GM12878 (cell line): Measurements from ENCODE around the gene PFN3. TPM values are rescaled to one million over a fixed set of nuclear protein-coding genes. Genes with fewer than 3 reads are reported as not detected.
A peak's percentile ranks its signal among the peaks of the same experiment; 100 is the strongest.

ENCODE experiments used
- ATAC-seq: fragments of 200-7000 bp; cut with Tn5 transposase; 3 replicates; pipeline ENCODE4 v1.9.1; 2020; ENCODE audit warnings: mild to moderate bottlenecking, moderate library complexity
- BruUV-seq: library from RNA; stranded (reverse); fragments of 400-500 nt; replicated peaks from 2 replicates; lab custom pipeline; 2021; lab: Mats Ljungman, UMichigan
- CTCF ChIA-PET: fragments of 300-600 bp; sonication (Branson Sonifier 250); formaldehyde crosslinking; extraction: SDS; loops from one replicate; lab custom pipeline; 2021; ENCODE audit warnings: inconsistent platforms; lab: Yijun Ruan, JAX
- POLR2A ChIA-PET: fragments of 350-600 bp; formaldehyde crosslinking; extraction: SDS; loops from one replicate; lab custom pipeline; 2021; ENCODE audit warnings: inconsistent platforms; lab: Charles Lee
- RAD21 ChIA-PET: fragments of 300-600 bp; sonication (Branson Sonifier 250); formaldehyde crosslinking; loops from one replicate; lab custom pipeline; 2023; ENCODE audit warnings: antibody characterized with exemption; ENCODE audit not compliant: unreplicated experiment; lab: Charles Lee
- SMC1A ChIA-PET: fragments of 300-600 bp; sonication (Branson Sonifier 250); formaldehyde crosslinking; loops from one replicate; lab custom pipeline; 2023; ENCODE audit not compliant: unreplicated experiment, uncharacterized antibody; lab: Charles Lee
- DNase-seq: peaks from one replicate; pipeline ENCODE4 v3.0.0-alpha.2; 2011; ENCODE audit warnings: low read depth, low spot score
- FAIRE-seq: peaks from 3 replicates; lab custom pipeline; 2011; peaks lifted over from hg19 to GRCh38; lab: Jason Lieb, UNC
- H2AFZ ChIP-seq: 2 replicates; pipeline ENCODE4 v1.6.0; 2011; ENCODE audit warnings: low read depth, low read length, control low read depth; ENCODE audit not compliant: control insufficient read depth
- H3K27ac ChIP-seq: 2 replicates; pipeline ENCODE4 v1.5.1; 2011; ENCODE audit warnings: control low read depth; ENCODE audit not compliant: control insufficient read depth, insufficient read depth
- H3K27me3 ChIP-seq, 2 experiments: replicated peaks in 1 of 2; 2 replicates each; pipeline versions ENCODE4 v1.6.0 to v1.6.1; 2011; ENCODE audit warnings: low read length in 1 of 2; ENCODE audit not compliant: control insufficient read depth in 2 of 2, insufficient read depth in 2 of 2
- H3K36me3 ChIP-seq, 2 experiments: 2 replicates each; pipeline ENCODE4 v1.5.1; 2011; ENCODE audit warnings: low read length in 1 of 2; ENCODE audit not compliant: control insufficient read depth in 2 of 2, insufficient read depth in 2 of 2
- H3K4me1 ChIP-seq: 2 replicates; pipeline ENCODE4 v1.6.1; 2011; ENCODE audit warnings: mild to moderate bottlenecking, low read length, moderate library complexity, mixed read lengths; ENCODE audit not compliant: control insufficient read depth, insufficient read depth
- H3K4me2 ChIP-seq: 2 replicates; pipeline ENCODE4 v1.6.0; 2011; ENCODE audit warnings: control low read depth; ENCODE audit not compliant: control insufficient read depth, insufficient read depth
- H3K4me3 ChIP-seq: fragments of 200-600 bp; sonication (generic); 2 replicates; pipeline ENCODE4 v1.5.1; 2016
- H3K79me2 ChIP-seq: 2 replicates; pipeline ENCODE4 v1.6.0; 2011; ENCODE audit warnings: low read length; ENCODE audit not compliant: control insufficient read depth, insufficient read depth
- H3K9ac ChIP-seq: 2 replicates; pipeline ENCODE4 v1.8.0; 2011; ENCODE audit warnings: low read length, control low read depth, mixed read lengths; ENCODE audit not compliant: control insufficient read depth, insufficient read depth
- H3K9me3 ChIP-seq: replicated peaks from 3 replicates; pipeline ENCODE4 v1.5.1; 2011; ENCODE audit warnings: mild to moderate bottlenecking, low read length; ENCODE audit not compliant: control insufficient read depth, insufficient read depth
- H4K20me1 ChIP-seq: 2 replicates; pipeline ENCODE4 v1.6.0; 2011; ENCODE audit not compliant: control insufficient read depth, insufficient read depth
- CHD4 ChIP-seq: fragments of 200-600 bp; sonication (generic); IDR thresholded peaks from 2 replicates; pipeline ENCODE4 v1.6.1; 2016; ENCODE audit warnings: mild to moderate bottlenecking
- PRDM15 ChIP-seq: fragments of 450-650 bp; formaldehyde crosslinking; IDR thresholded peaks from 2 replicates; pipeline ENCODE4 v1.4.0; 2020; ENCODE audit warnings: mild to moderate bottlenecking, moderate library complexity
- SRF ChIP-seq, 2 experiments: IDR thresholded peaks; 2 replicates each; pipeline ENCODE4 v1.6.1; 2011; ENCODE audit warnings: low read depth in 2 of 2, low read length in 2 of 2, mild to moderate bottlenecking in 1 of 2, moderate library complexity in 1 of 2
- YBX1 ChIP-seq: fragments of 450-650 bp; IDR thresholded peaks from 2 replicates; pipeline ENCODE4 v1.6.1; 2016; ENCODE audit warnings: antibody characterized with exemption
- ZNF622 ChIP-seq: fragments of 450-650 bp; IDR thresholded peaks from 2 replicates; pipeline ENCODE4 v1.6.1; 2017; ENCODE audit warnings: mild to moderate bottlenecking, inconsistent platforms
- ZNF687 ChIP-seq: fragments of 450-650 bp; IDR thresholded peaks from 2 replicates; pipeline ENCODE4 v1.6.1; 2017; ENCODE audit warnings: mild to moderate bottlenecking, moderate library complexity
- WGBS: methylation state at CpG from one replicate; pipeline ENCODE4 v1.1.6; 2016; ENCODE audit warnings: low lambda C conversion rate; ENCODE audit not compliant: insufficient replicate concordance, insufficient coverage; ENCODE audit errors: missing lambda C conversion rate; 5-methylcytosine and 5-hydroxymethylcytosine counted together
- in situ Hi-C: fragments of 300-500 bp; cut with MboI; formaldehyde crosslinking; loops from 9 replicates; pipeline ENCODE4 v1.14.3; 2018; ENCODE audit warnings: mixed read lengths
- intact Hi-C: fragments of 100-400 bp; cut with micrococcal nuclease; formaldehyde crosslinking; loops from one replicate; pipeline ENCODE4 v1.14.2; 2022; ENCODE audit not compliant: unreplicated experiment
- polyA plus RNA-seq, 11 experiments: library from polyadenylated mRNA; depleted of rRNA in 4 of 11; unstranded in 6 of 11; stranded (reverse) in 5 of 11; fragments of >200 nt; fragmentation: Nextera tagmentation in 4 of 11; fragmentation: Illumina TruSeq in 1 of 11; extraction: Ambion mirVana in 4 of 11; extraction: Trizol in 1 of 11; gene quantifications; 1 replicate in 1 of 11; 2 replicates in 10 of 11; pipeline versions ENCODE4 v1.2.1 to v1.2.3, GENCODE V29; 2011 to 2016; ENCODE audit warnings: inconsistent platforms in 2 of 11, missing spikeins in 2 of 11, low read depth in 1 of 11
- total RNA-seq, 4 experiments: library from RNA; depleted of rRNA in 3 of 4; stranded (reverse); fragments of >200 nt in 3 of 4; fragmentation: Illumina TruSeq in 1 of 4; extraction: Trizol in 1 of 4; gene quantifications; 2 replicates each; pipeline versions ENCODE4 v1.2.1 to v1.2.3, GENCODE V29; 2013 to 2021

The PFN3 gene
- total and polyA plus RNA-seq, 10 of the 15 experiments (the other 5 are each of a cell fraction or from before 2014, with no cell fraction given): not detected

GRCh38 chr5:177366528-177367322 lies 33.7 kb downstream of the PFN3 start:
- TF ChIP-seq ZNF622 (no peak), YBX1 (no peak), SRF (IDR thresholded peaks at IDR 0.05; ENCODE audit: low read depth in 2 of 2, low read length in 2 of 2) (0 out of 4 replicates have a peak, but pooled peaks of 1 of the 2 experiments have one; percentile 3), CHD4 (no peak), ZNF687 (no peak), PRDM15 (no peak)
- POLR2A ChIA-PET: interaction anchor here (0.6 kb wide), 1 partner anchor 17 kb away, joined by 3 read pairs; no protein-coding TSS in a partner anchor
- H3K79me2 ChIP-seq: peaks cover 31% of the 10 kb centered on the region
- SMC1A ChIA-PET: interaction anchor here (2.8 to 3.7 kb wide), 2 partner anchors 23 to 36 kb away, joined by 10 to 32 read pairs; no protein-coding TSS in a partner anchor
- H3K27ac ChIP-seq: no peak overlapping the region
- CTCF ChIA-PET: interaction anchor here (0.7 to 2.2 kb wide), 2 partner anchors 12 to 48 kb away, joined by 4 to 8 read pairs; no protein-coding TSS in a partner anchor
- no peak overlapping the region for H2AFZ ChIP-seq
- DNase-seq (no peak), FAIRE-seq (no peak), ATAC-seq (no peak)
- peaks cover 57% of the 10 kb centered on the region for H3K4me1 ChIP-seq
- peaks cover 12 to 14% of the 10 kb centered on the region in 2 experiments for H3K36me3 ChIP-seq
- H3K9ac ChIP-seq: no peak overlapping the region
- no TSS peak for BruUV-seq
- no peaks in the 10 kb centered on the region for H3K9me3 ChIP-seq
- intact Hi-C loops: no loop called here
- RAD21 ChIA-PET: interaction anchor here (0.7 to 4.4 kb wide), 3 partner anchors 10 to 23 kb away, joined by 3 to 29 read pairs (median 4); partner anchors contain the start of gene LMAN2
- H3K4me2 ChIP-seq: no peak overlapping the region
- no peaks in the 10 kb centered on the region for H3K27me3 ChIP-seq
- in situ Hi-C loops: no loop called here
- no peaks in the 10 kb centered on the region for H4K20me1 ChIP-seq
- WGBS: 98% methylated on average over 30 of the region's 36 CpGs
- no peak overlapping the region for H3K4me3 ChIP-seq
